Measurements from ENCODE around the gene ANGPTL5.
A peak's percentile ranks its signal among the peaks of the same experiment; 100 is the strongest.
"Not testable (repeated sequence)": the region's sequence is repeated elsewhere in the genome, so short reads cannot be mapped to it uniquely, and the experiment has no call there.

Gene ANGPTL5

GRCh38 chr11:101916422-101916821 is at the start of gene ANGPTL5:
TSS of gene ANGPTL5 (minus strand) at chr11:101916522. CDS start at chr11:101907909, 8,613 bp downstream.
- DNase-seq, result no peak
- in situ Hi-C loops (cut with MboI; ENCODE audit: low pct_unique_long_range_greater_than_20kb, low sequenced_read_pairs), result no loop called here

GRCh38 chr11:101964200-101964599 is 47.9 kb upstream of the ANGPTL5 start:
- DNase-seq; in situ Hi-C loops (cut with MboI; ENCODE audit: low pct_unique_long_range_greater_than_20kb, low sequenced_read_pairs): not testable (repeated sequence)

- DNase-seq, result no peak
- in situ Hi-C loops (cut with MboI; ENCODE audit: low pct_unique_long_range_greater_than_20kb, low sequenced_read_pairs), result no loop called here
Measured at GRCh38 chr11:101960231-101960630, 43.9 kb upstream of the ANGPTL5 start.

DNA sequence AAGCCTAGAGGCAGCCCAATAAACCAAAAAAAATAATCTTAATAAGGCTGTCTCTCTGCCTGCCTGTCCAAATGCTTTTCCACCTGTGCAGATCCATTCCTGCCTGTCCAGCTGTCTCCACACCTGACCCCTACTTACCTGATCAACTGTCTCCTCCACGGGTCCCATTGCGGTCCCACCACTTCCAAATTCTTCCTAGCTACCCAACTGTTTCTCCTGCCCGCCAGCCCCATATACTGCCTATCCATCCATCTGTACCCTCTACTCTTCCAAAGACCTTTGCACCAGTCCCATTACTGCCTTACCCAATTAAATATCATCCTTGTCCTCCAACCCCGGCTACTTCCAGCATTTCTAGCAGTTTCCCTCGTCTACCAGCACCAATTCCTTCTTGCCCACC is 39.4 kb upstream of the ANGPTL5 start:
- in situ Hi-C loops (cut with MboI; ENCODE audit: low pct_unique_long_range_greater_than_20kb, low sequenced_read_pairs), result no loop called here

DNA sequence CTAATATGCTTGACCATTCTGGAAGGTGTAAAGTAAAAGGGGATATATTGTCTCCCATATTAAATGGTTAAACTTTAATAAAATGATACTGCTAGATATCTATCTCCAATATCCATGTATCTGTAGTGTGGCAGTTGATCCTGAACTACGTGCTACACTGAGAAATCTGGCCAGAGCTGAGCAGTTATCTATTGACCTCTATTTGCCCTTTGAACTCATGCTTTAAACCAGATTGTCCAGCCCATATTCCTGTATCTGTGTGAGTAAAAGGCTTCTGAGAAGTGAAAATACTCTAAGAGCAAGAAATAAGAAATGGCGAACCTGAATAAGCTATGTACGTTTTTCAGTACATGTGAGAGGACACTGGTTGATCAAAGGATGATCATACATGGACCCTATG is 39.0 kb upstream of the ANGPTL5 start:
- in situ Hi-C loops (cut with MboI; ENCODE audit: low pct_unique_long_range_greater_than_20kb, low sequenced_read_pairs), result no loop called here
- DNase-seq, result no peak

More for the DNA sequence above, 39.4 kb upstream of the ANGPTL5 start:
- DNase-seq, result no peak

- in situ Hi-C loops (cut with MboI; ENCODE audit: low pct_unique_long_range_greater_than_20kb, low sequenced_read_pairs), result no loop called here
Measured at GRCh38 chr11:101949680-101950220, 33.4 kb upstream of the ANGPTL5 start.

GRCh38 chr11:101945448-101945847 is 29.1 kb upstream of the ANGPTL5 start:
- no peak for DNase-seq
- in situ Hi-C loops (cut with MboI; ENCODE audit: low pct_unique_long_range_greater_than_20kb, low sequenced_read_pairs), result no loop called here

More at GRCh38 chr11:101949680-101950220, 33.4 kb upstream of the ANGPTL5 start:
- DNase-seq, result no peak

- DNase-seq, result no peak
- in situ Hi-C loops (cut with MboI; ENCODE audit: low pct_unique_long_range_greater_than_20kb, low sequenced_read_pairs), result no loop called here
Measured at GRCh38 chr11:101944923-101945322, 28.6 kb upstream of the ANGPTL5 start.

DNA sequence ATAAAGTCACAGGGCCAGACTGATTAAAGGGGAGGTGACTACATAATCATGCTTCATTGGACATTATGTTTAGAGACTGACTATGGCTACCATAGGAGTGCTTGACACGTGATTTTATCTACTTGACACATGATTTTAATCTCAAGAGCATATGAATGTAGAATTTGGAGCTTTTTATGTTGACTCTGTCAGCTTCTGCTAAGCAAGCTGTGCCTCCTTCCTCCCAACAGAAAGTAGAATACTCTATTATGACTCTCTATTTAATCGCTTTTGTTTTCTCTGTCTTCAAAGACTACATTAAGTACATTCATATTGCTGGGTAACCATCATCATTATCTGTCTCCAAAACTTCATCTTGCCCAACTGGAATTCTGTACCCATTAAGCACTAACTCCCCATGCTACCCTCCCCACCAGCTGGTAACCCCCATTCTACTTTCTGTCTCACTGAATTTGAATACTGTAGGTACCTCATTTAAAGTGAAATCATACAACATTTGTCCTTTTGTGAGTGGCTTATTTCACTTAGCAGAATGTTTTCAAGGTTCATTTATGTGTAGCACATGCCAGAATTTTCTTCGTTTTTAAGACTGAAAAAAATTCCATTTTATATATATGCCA is 24.7 kb upstream of the ANGPTL5 start:
- no peak for DNase-seq
- in situ Hi-C loops (cut with MboI; ENCODE audit: low pct_unique_long_range_greater_than_20kb, low sequenced_read_pairs), result no loop called here

DNA sequence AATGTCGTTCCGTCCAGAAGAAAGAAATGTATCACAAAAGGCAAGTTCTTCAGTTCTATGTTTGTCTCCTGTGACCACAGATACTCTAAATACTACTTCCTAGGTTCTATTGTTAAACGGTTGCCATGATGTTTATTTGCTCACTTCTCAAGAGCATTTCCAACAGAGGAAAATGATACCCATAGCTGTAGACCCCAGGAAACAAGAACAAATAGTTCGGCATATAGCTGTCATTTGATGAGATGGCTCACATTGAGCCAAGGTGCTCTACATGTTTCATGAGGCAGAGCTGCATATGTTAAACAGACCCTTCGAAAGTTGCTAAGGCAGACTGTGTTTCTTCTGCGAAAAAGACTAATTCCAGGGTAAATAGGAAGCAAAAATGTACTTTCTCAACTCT is 15.4 kb upstream of the ANGPTL5 start:
- in situ Hi-C loops (cut with MboI; ENCODE audit: low pct_unique_long_range_greater_than_20kb, low sequenced_read_pairs), result no loop called here
- no peak for DNase-seq

DNA sequence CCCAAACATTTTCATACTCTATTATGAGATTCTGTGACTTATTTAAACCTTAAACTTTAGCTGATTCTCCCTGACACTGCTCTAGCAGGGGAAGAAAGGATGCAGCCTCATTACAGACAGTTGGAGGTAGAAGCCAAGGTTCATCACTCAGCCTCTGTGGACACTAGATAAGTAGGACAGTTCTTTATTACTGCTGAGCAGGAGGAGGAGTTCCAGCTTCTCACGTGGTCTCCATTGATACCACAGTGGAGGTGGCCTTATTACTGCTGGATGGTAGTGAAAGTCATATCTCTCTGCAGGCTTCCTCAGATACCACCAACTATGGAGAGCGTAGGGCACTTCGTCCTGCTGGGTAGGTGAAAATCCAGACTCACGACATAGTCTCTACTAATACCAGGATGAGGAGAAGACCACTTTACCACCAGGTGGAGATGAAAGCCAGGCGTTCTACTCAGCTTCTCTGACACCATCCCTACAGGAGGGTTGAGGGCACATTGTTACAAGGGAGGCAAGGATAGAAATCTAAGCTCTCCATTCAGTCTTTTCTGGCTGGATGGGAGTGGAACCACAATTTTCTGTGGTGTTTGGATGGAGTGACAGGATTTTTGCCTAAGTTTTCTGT is 13.1 kb upstream of the ANGPTL5 start:
- DNase-seq, result no peak

DNA sequence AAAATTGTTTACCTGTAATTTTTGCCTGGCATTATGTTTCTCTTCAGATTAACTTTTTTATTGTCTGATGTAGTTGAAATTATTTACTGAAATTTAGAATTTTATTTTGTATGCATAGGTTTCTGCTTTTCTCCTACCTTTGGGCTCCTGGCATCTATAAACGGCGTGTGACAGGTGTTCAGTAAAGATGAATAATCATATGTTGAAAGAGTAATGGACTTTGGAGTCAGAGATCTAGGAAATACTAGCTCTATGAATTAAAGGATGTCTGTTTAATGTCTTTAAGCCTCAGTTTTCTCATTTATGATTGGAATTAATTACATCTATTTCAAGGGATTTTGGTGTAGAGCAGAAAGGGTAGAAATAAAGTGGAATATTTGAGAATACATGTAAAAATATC is 7.2 kb upstream of the ANGPTL5 start:
- no peak for DNase-seq
- in situ Hi-C loops (cut with MboI; ENCODE audit: low pct_unique_long_range_greater_than_20kb, low sequenced_read_pairs), result no loop called here

More for the DNA sequence above, 13.1 kb upstream of the ANGPTL5 start:
- in situ Hi-C loops (cut with MboI; ENCODE audit: low pct_unique_long_range_greater_than_20kb, low sequenced_read_pairs), result no loop called here

DNA sequence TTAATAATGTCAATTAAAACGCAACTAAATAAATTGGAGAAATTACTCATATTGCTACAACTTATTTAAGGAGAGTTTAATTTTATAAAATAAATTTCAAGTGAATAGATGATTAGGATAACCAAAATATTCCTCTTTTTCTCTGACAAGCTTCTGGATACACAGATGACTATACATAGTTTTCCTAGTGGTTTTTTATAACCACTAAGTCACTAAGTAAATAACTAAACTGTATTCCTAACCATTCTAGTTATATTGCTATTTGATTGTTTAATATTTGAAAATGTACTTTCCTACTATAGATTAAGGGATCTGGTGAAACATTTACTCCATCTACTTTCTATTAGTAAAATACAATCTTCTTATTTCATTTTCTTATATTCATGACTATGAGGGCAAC is 4.7 kb upstream of the ANGPTL5 start:
- in situ Hi-C loops (cut with MboI; ENCODE audit: low pct_unique_long_range_greater_than_20kb, low sequenced_read_pairs), result no loop called here
- DNase-seq, result no peak

DNA sequence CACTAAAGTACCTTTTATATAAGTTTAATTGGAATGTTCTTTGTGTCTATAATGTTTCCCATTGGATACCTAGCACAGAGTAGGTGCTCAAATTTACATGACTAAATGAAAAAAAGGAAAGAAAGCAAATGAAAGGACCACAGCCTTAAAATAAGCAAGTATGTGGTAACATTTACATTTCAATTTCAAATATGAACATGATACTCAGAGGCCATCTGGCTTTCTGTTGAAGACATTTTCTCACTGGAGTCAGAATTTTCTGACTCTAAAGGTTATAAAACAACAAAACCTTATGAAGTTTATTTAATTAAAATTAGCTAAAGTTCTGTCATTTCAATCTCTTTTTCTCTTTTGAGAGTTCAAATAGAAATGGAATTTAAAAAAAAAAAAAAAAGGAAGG is 904 bp upstream of the ANGPTL5 start:
- no peak for DNase-seq
- in situ Hi-C loops (cut with MboI; ENCODE audit: low pct_unique_long_range_greater_than_20kb, low sequenced_read_pairs), result no loop called here

GRCh38 chr11:101915791-101916291 is 481 bp downstream of the ANGPTL5 start:
- in situ Hi-C loops (cut with MboI; ENCODE audit: low pct_unique_long_range_greater_than_20kb, low sequenced_read_pairs), result no loop called here
- DNase-seq, result peak; percentile 56

GRCh38 chr11:101914738-101915426 is 1.4 kb downstream of the ANGPTL5 start, which contains the start of gene CEP126:
TSS of gene CEP126 (plus strand) at chr11:101915010. CDS start at chr11:101915285, 275 bp downstream.
- DNase-seq, result peak; percentile 88
- in situ Hi-C loops (cut with MboI; ENCODE audit: low pct_unique_long_range_greater_than_20kb, low sequenced_read_pairs), result no loop called here

- no peak for DNase-seq
- in situ Hi-C loops (cut with MboI; ENCODE audit: low pct_unique_long_range_greater_than_20kb, low sequenced_read_pairs), result no loop called here
Measured at GRCh38 chr11:101914341-101914737, 2.0 kb downstream of the ANGPTL5 start.

DNA sequence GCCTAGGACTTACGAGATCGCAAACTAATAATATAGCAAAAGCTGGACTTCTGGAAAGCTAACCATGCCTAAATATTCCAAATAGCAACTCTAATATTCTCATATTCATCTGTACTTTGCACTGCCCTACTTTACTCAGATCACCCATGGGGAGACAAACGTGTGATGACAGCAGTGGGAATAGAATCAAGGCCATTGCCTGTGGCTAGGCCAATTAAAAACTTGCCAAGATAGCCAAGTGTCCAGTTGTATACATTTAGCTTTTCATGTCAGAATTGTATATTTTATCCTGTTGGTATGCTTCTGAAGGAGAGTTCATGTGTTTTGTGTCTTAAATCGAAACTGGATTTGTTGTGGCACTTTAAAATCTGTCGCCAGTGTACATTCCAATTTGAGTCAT is 2.7 kb downstream of the ANGPTL5 start:
- in situ Hi-C loops (cut with MboI; ENCODE audit: low pct_unique_long_range_greater_than_20kb, low sequenced_read_pairs), result no loop called here

GRCh38 chr11:101912823-101913284 is 3.5 kb downstream of the ANGPTL5 start:
- in situ Hi-C loops (cut with MboI; ENCODE audit: low pct_unique_long_range_greater_than_20kb, low sequenced_read_pairs), result no loop called here
- no peak for DNase-seq

More for the DNA sequence above, 2.7 kb downstream of the ANGPTL5 start:
- no peak for DNase-seq

DNA sequence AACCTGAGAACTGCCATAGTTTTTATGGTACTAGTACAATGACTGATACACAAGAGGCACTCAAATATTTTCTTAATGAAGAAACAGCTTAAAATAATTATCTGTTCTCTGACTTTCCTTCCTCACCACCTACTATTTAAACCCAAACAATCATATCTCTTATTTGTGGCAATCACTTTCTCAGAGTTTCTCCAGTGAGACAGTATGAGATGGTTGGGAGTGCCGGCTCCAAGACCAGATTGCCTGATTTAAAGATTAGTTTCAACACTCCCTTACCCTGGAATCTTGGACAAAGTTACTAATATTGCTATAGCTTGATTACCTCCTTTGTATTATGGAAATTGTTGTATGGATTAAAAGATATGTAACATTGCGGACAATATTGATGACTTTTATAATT is 7.2 kb downstream of the ANGPTL5 start:
- in situ Hi-C loops (cut with MboI; ENCODE audit: low pct_unique_long_range_greater_than_20kb, low sequenced_read_pairs), result no loop called here
- no peak for DNase-seq

All from KBM-7 (cell line).